ENCODE measurements around the gene TLCD3A. TPM values are rescaled to one million over a fixed set of nuclear protein-coding genes. Genes with fewer than 3 reads are reported as not detected.

The TLCD3A gene
- total RNA-seq, 1 experiment from 2014 or later: 13.9 TPM

DNA sequence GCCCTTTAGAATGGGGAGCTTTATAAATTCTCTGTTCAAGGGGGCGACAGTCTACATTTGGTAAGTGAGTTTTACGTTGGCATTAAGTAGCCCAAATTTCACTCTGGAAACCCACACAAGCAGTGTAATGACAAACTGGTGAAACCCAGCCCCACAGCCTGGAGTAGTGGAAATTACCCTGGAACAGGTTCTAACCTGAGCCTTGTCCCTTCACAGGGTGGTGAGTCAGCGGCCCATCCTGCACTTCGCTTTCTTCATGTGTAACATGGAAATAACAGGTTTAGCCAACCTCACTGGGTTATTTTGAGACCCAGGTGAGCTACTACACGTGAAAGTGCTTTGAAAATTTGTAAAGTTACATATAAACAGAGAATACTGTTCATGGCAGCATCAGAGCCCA, 3.5 kb upstream of the TLCD3A start:
- Histone ChIP-seq H3K9me2 (replicated peaks; ENCODE audit: low read length) (no peaks in the 10 kb centered on the region), H3K79me2 (ENCODE audit: low read length) (peaks cover 16% of the 10 kb centered on the region), H3K4me1 (ENCODE audit: insufficient read depth, low read length) (peaks cover 25% of the 10 kb centered on the region), H3K4me3 (ENCODE audit: low read length) (no peak overlapping the region), H3F3A (ENCODE audit: low read length, unreplicated experiment) (no peaks in the 10 kb centered on the region), H4K20me1 (ENCODE audit: low read length) (no peaks in the 10 kb centered on the region), H3K27ac (ENCODE audit: low read length) (peak overlapping the region; percentile 10), H3K9ac (ENCODE audit: low read length) (no peak overlapping the region), H3K9me3 (ENCODE audit: low read length) (no peaks in the 10 kb centered on the region), H3K27me3 (ENCODE audit: low read length) (no peaks in the 10 kb centered on the region), H3K36me3 (ENCODE audit: low read depth, low read length) (no peaks in the 10 kb centered on the region), H3K4me2 (ENCODE audit: low read length) (peak overlapping the region; percentile 57; the same call in 1 of the 2 replicates), H2AFZ (ENCODE audit: low read length) (no peak overlapping the region)
- TF ChIP-seq EZH2phosphoT487 (IDR thresholded peaks at IDR 0.05; ENCODE audit: borderline replicate concordance, low read length): no peak
- no peak for TF ChIP-seq CTCF (conservative IDR thresholded peaks at IDR 0.05; ENCODE audit: low read depth, low read length)
- TF ChIP-seq EZH2 (IDR thresholded peaks at IDR 0.05; ENCODE audit: low read length, unreplicated experiment): no peak
- ATAC-seq (no peak), DNase-seq (peak; percentile 61)
- no TSS peak for BruUV-seq (replicated peaks)
- ChIA-PET POLR2A (ENCODE audit: unreplicated experiment) (no interaction called here), CTCF (no interaction called here)
- intact Hi-C loops (cut with micrococcal nuclease): no loop called here

GRCh38 chr17:731644-732066, 741 bp upstream of the TLCD3A start:
- BruUV-seq (replicated peaks): no TSS peak
- H3K27ac ChIP-seq (ENCODE audit: low read length): no peak overlapping the region
- no peak for TF ChIP-seq CTCF (conservative IDR thresholded peaks at IDR 0.05; ENCODE audit: low read depth, low read length)
- TF ChIP-seq EZH2 (IDR thresholded peaks at IDR 0.05; ENCODE audit: low read length, unreplicated experiment): no peak
- no peak for TF ChIP-seq EZH2phosphoT487 (IDR thresholded peaks at IDR 0.05; ENCODE audit: borderline replicate concordance, low read length)
- no peaks in the 10 kb centered on the region for H4K20me1 ChIP-seq (ENCODE audit: low read length)
- no peaks in the 10 kb centered on the region for H3K9me3 ChIP-seq (ENCODE audit: low read length)
- peak overlapping the region; percentile 79 for H2AFZ ChIP-seq (ENCODE audit: low read length)
- H3K9ac ChIP-seq (ENCODE audit: low read length): peak overlapping the region; percentile 71
- no peaks in the 10 kb centered on the region for H3F3A ChIP-seq (ENCODE audit: low read length, unreplicated experiment)
- peaks cover 33% of the 10 kb centered on the region for H3K4me1 ChIP-seq (ENCODE audit: insufficient read depth, low read length)
- peak overlapping the region; percentile 87 for H3K4me2 ChIP-seq (ENCODE audit: low read length)
- DNase-seq (no peak), ATAC-seq (peak; percentile 9; the same call in 1 of the 2 replicates)
- no peaks in the 10 kb centered on the region; the same call in 1 of the 2 replicates for H3K36me3 ChIP-seq (ENCODE audit: low read depth, low read length)
- no peaks in the 10 kb centered on the region for H3K27me3 ChIP-seq (ENCODE audit: low read length)
- CTCF ChIA-PET: no interaction called here
- POLR2A ChIA-PET (ENCODE audit: unreplicated experiment): no interaction called here
- no peaks in the 10 kb centered on the region for H3K9me2 ChIP-seq (replicated peaks; ENCODE audit: low read length)
- peak overlapping the region; percentile 86 for H3K4me3 ChIP-seq (ENCODE audit: low read length)
- peaks cover 44% of the 10 kb centered on the region for H3K79me2 ChIP-seq (ENCODE audit: low read length)
- intact Hi-C loops (cut with micrococcal nuclease): no loop called here

GRCh38 chr17:732902-733720, 715 bp downstream of the TLCD3A start:
- Histone ChIP-seq H3K4me2 (ENCODE audit: low read length) (peak overlapping the region; percentile 80), H3K27me3 (ENCODE audit: low read length) (no peaks in the 10 kb centered on the region), H3K9me3 (ENCODE audit: low read length) (no peaks in the 10 kb centered on the region), H3K79me2 (ENCODE audit: low read length) (peaks cover 44% of the 10 kb centered on the region), H3K9me2 (replicated peaks; ENCODE audit: low read length) (no peaks in the 10 kb centered on the region), H3F3A (ENCODE audit: low read length, unreplicated experiment) (no peaks in the 10 kb centered on the region), H2AFZ (ENCODE audit: low read length) (peak overlapping the region; percentile 69), H4K20me1 (ENCODE audit: low read length) (no peaks in the 10 kb centered on the region), H3K36me3 (ENCODE audit: low read depth, low read length) (no peaks in the 10 kb centered on the region; the same call in 1 of the 2 replicates), H3K27ac (ENCODE audit: low read length) (peak overlapping the region; percentile 37), H3K4me3 (ENCODE audit: low read length) (peak overlapping the region; percentile 90), H3K9ac (ENCODE audit: low read length) (peak overlapping the region; percentile 82), H3K4me1 (ENCODE audit: insufficient read depth, low read length) (peaks cover 33% of the 10 kb centered on the region)
- POLR2A ChIA-PET (ENCODE audit: unreplicated experiment): no interaction called here
- ATAC-seq: peak; percentile 42
- TSS peak; percentile 58 for BruUV-seq (replicated peaks)
- TF ChIP-seq EZH2 (IDR thresholded peaks at IDR 0.05; ENCODE audit: low read length, unreplicated experiment) (no peak), EZH2phosphoT487 (IDR thresholded peaks at IDR 0.05; ENCODE audit: borderline replicate concordance, low read length) (no peak), CTCF (conservative IDR thresholded peaks at IDR 0.05; ENCODE audit: low read depth, low read length) (no peak)
- CTCF ChIA-PET: no interaction called here
- peak; percentile 43 for DNase-seq
- intact Hi-C loops (cut with micrococcal nuclease): no loop called here
